ENCODE results near the gene KCTD6.

DNA sequence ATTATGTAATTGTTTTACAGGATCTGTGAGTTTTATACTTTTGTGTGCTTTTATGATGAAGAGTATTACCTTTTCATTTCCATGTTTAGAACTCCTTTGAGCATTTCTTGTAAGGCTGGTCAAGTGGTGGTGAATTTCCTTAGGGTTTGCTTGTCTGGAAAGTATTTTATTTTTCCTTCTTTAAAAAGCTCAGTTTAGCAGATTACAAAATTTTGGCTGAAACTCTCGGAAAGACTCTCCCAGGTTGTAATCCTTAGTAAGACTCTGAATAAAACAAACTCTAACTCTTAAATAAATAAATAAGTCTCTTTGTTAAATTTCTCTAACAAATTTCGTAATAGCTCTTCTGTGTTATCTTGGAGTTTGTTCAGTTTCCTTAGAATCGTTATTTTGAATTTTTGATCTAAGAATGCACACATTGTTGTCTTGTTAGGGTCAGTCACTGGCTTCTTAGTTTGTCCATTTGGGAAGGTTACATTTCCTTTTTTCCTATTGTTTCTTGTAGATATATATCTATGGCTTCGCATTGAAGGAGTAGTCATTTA lies 59.8 kb downstream of the KCTD6 start:
- TF ChIP-seq, protein P1, sequence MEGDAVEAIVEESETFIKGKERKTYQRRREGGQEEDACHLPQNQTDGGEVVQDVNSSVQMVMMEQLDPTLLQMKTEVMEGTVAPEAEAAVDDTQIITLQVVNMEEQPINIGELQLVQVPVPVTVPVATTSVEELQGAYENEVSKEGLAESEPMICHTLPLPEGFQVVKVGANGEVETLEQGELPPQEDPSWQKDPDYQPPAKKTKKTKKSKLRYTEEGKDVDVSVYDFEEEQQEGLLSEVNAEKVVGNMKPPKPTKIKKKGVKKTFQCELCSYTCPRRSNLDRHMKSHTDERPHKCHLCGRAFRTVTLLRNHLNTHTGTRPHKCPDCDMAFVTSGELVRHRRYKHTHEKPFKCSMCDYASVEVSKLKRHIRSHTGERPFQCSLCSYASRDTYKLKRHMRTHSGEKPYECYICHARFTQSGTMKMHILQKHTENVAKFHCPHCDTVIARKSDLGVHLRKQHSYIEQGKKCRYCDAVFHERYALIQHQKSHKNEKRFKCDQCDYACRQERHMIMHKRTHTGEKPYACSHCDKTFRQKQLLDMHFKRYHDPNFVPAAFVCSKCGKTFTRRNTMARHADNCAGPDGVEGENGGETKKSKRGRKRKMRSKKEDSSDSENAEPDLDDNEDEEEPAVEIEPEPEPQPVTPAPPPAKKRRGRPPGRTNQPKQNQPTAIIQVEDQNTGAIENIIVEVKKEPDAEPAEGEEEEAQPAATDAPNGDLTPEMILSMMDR (IDR thresholded peaks at IDR 0.05 in 8 of 11, conservative IDR thresholded peaks at IDR 0.05 in 3 of 11), result no peak
- TF ChIP-seq POLR2AphosphoS5 (IDR thresholded peaks at IDR 0.05) (no peak), POLR2A (IDR thresholded peaks at IDR 0.05) (no peak)
